Osteoblast (primary cell): ENCODE measurements around the gene FOXO3. TPM values are rescaled to one million over a fixed set of nuclear protein-coding genes. Genes with fewer than 3 reads are reported as not detected.

Experiments
- DNase-seq: peaks from one replicate; pipeline ENCODE4 v3.0.0; 2011; ENCODE audit warnings: low spot score, mixed read lengths; ENCODE audit not compliant: insufficient read length; ENCODE audit errors: missing footprints
- H2AFZ ChIP-seq: 2 replicates; pipeline ENCODE4 v1.6.0; 2011; ENCODE audit warnings: mild to moderate bottlenecking, low read length
- H3K27ac ChIP-seq: 2 replicates; pipeline ENCODE4 v1.5.1; 2011; ENCODE audit warnings: mild to moderate bottlenecking, low read depth, low read length, moderate library complexity
- H3K27me3 ChIP-seq: 2 replicates; pipeline ENCODE4 v1.6.0; 2012; ENCODE audit warnings: mild to moderate bottlenecking, control low read depth, inconsistent platforms, low read length, moderate library complexity; ENCODE audit not compliant: insufficient read depth
- H3K36me3 ChIP-seq: 2 replicates; pipeline ENCODE4 v1.5.1; 2011; ENCODE audit warnings: mild to moderate bottlenecking, low read length, control low read depth, moderate library complexity; ENCODE audit not compliant: insufficient read depth
- H3K4me1 ChIP-seq: 2 replicates; pipeline ENCODE4 v1.5.1; 2011; ENCODE audit warnings: mild to moderate bottlenecking, low read length, control low read depth, moderate library complexity; ENCODE audit not compliant: insufficient read depth
- H3K4me2 ChIP-seq: 2 replicates; pipeline ENCODE4 v1.6.0; 2011; ENCODE audit warnings: mild to moderate bottlenecking, low read length; ENCODE audit not compliant: insufficient read depth
- H3K4me3 ChIP-seq: fragments of 200-600 bp; sonication (generic); 3 replicates; pipeline ENCODE4 v1.5.1; 2012; ENCODE audit warnings: mild to moderate bottlenecking, low read length, inconsistent platforms; ENCODE audit not compliant: insufficient read depth
- H3K79me2 ChIP-seq: 2 replicates; pipeline ENCODE4 v1.6.0; 2012; ENCODE audit warnings: mild to moderate bottlenecking, low read length, control low read depth, inconsistent platforms; ENCODE audit not compliant: insufficient read depth
- H3K9me3 ChIP-seq: 2 replicates; pipeline ENCODE4 v1.5.1; 2011; ENCODE audit warnings: low read depth, low read length, control low read depth
- H4K20me1 ChIP-seq: 2 replicates; pipeline ENCODE4 v1.6.0; 2012; ENCODE audit warnings: mild to moderate bottlenecking, low read length, control low read depth; ENCODE audit not compliant: insufficient read depth
- CTCF ChIP-seq: IDR thresholded peaks from 2 replicates; pipeline ENCODE4 v1.5.1; 2011; ENCODE audit warnings: mild to moderate bottlenecking, low read depth, low read length, moderate library complexity; ENCODE audit errors: extremely low read depth
- small RNA-seq: library from RNA; depleted of rRNA; stranded (forward); fragments of <200 nt; gene quantifications from one replicate; pipeline ENCODE3, GENCODE V24; 2012
- total RNA-seq: library from RNA; depleted of rRNA; stranded (reverse); fragments of >200 nt; gene quantifications from 2 replicates; pipeline ENCODE4 v1.2.3, GENCODE V29; 2012

The FOXO3 gene
- total RNA-seq, 1 donor, result 53.2 TPM

DNA sequence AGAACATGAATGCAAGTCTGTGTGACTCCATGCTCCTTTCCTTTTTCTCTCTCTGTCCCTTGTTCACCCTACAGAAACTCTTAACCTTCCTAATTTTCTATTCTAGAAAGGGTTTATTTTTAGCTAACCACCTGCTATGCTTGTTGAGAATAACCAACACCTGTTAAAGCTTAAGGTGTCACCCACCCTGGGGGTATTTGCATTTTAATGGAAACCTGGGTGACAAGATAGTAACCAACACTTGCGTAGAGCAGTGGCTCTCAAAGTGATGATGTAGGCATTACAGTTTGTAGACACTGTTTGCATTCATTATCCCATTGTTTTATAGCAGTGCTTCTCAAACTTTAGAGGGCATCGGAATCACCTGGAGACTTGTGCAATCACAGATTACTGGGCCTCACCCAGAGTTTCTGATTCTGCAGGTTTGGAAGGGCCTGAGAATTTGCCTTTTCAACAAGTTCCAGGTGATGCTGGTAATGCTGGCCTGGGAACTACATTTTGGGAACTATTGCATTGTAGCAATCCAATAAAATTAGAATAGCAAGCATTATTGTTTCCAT lies 173.1 kb downstream of the FOXO3 start:
- Histone ChIP-seq H3K27ac (no peak overlapping the region), H3K27me3 (no peaks in the 10 kb centered on the region), H3K79me2 (no peaks in the 10 kb centered on the region), H3K4me1 (peaks cover 37% of the 10 kb centered on the region), H3K36me3 (no peaks in the 10 kb centered on the region), H3K4me2 (no peak overlapping the region), H4K20me1 (no peaks in the 10 kb centered on the region), H3K4me3 (no peak overlapping the region), H3K9me3 (no peaks in the 10 kb centered on the region), H2AFZ (no peak overlapping the region)
- TF ChIP-seq CTCF, result no peak
- DNase-seq, result no peak

Small RNA genes lying within 50 kb of the gene (small RNA-seq; reads per million reads assigned to genes)
- not detected for gene AL391646.1
- gene SUMO2P8, result not detected
